ENCODE results near the gene GJA5.
"Not testable (repeated sequence)": the region's sequence is repeated elsewhere in the genome, so short reads cannot be mapped to it uniquely, and the experiment has no call there.

The GJA5 gene

DNA sequence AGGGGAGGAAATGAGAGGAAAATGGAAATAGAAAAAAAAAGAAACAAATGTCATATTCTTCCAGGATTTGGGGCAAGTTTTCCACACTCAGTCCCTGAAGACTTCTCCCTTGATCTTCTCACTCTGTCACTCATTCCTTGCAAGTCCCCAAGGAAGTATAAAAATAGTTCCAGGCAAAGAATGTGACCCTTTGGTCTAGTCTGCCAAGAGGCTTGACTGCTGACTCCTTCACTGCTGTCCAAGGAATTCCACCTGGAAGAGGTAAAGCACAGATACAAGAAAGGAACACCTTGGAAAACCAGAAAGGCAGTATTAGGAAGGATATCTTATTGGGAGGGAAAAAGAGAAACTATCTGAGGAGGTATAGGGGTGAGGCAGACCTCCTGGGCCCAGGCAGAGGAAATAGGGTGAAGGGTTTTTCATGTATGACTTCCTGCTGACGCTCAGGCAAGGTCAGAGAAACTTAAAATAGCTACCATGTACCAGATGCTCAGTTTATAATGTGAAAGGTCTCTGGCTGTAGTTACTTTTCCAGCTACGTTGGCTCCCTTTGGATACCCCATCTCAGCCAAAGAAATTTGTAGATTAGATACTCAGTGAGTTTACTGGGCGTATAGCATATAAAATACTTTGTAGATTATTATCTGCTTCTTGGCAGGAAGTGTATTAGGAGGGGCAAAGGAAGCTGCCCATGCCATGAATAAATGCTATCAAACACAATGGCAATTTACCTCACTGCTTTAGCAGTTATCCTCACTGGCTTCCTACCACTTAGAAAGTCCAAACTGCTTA lies 2.0 kb upstream of the GJA5 start:
- no peak for DNase-seq (ENCODE audit: low read depth in 2 of 2)

DNA sequence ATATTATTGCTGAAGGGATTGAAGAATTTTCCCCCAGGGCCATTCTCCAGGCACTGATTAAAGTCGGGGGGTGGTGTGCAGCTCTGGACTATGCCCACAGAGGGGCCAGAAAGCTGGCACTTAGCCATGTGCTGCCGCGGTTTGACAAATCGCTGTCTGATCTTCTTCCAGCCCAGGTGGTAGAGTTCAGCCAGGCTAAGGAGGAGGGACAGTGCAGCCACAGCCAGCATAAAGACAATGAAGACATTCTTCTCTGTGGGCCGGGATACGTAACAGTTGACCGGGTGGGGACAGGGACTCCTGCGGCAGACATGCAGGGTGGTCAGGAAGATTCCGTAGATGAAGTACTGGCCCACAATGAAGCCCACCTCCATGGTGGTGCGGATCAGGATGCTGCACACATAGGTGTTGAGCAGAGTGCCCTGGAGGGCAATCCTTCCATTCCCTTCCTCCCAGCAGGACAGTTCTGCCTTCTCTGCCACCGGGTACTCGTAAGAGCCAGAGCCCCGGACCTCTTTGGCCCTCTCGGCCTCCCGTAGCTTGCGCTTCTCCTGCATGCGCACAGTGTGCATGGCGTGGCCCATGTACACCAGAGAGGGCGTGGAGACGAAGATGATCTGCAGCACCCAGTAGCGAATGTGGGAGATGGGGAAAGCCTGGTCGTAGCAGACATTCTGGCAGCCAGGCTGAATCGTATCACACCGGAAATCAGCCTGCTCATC lies 1.9 kb downstream of the GJA5 start:
- DNase-seq (ENCODE audit: low read depth in 2 of 2) = no peak

DNA sequence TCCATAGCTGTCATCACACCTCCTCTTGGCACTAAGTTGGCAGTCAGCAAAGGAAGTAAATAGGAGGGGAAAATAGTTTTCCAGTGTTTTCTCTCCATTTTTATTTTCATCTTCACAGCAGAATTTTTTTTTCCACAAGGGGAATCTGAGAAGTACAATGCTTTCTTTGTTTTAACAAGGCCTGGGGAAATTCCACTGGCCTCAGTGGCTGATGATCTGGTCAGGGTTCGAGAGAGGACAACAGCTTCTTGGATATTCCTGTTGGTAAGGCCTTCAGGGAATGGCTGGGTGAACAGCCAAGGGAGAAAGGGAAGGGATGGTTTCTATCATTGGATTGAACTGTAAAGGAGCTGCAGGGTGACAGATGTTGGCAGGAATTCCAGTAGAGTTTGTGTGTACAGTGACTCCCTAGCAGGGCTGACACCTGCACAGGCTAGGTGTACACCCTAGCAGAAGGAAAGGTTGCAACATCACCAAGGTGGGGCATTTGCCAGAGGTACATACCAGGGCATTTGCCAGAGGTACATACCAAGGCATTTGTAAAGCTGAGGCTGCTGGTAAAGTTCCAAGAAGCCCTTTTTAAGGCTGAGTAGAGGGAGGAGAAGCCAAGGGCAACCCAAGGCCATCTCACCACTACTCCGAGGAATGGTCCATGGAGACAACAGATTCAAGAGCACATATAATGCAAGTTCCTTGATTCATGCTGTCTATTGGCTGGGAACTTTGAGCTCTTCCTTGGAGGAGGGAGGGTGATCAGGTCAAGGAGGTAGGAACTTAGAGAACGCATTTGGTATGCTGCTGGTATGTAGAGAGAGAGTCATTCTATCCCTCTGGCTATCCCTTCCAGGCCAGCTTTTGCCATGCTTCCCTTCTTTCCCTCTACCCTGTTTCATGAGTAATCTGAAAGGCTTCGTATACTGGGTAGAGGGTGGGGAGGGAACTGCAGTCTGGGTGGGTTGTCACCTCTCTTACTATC lies 3.1 kb downstream of the GJA5 start:
- DNase-seq (ENCODE audit: low read depth in 2 of 2) = no peak

DNA sequence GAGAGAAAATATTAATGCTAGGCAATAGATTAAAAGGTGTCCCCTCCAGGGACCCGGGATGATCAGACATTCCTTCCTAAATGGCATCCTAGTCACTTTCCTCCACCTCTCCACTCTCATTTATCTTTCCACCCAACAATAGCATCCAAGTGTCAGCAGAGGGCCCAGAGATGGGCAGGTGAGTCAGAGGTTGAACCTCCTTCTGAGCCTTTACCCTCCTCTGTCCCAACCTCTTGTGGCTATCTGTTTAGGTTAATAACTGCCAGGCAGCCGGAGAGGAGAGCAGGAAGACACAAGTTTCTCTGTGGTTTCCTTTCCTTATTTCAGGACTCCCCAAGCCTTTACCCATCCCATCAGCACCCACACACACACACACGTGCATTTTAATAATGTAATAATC lies 4.1 kb downstream of the GJA5 start:
- no peak for DNase-seq (ENCODE audit: low read depth in 2 of 2)

DNA sequence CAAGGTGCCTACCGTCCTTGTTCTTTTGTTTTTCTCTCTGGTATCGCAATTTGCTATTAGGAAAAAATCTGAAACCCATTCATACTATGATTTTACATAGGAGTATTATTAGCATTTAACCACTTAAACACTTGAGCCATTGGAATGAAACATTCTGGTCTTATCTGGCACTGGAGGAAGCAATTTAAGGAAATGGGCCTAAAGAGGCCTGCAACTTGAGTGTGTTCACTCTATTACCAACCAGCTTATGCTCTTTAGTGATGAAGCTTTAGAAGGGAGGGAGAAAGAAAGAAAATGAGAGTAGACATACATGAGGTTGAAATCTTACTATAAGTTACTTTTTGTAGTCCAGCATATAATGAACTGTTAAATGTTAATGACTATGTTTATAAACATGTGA lies 5.7 kb downstream of the GJA5 start:
- DNase-seq (ENCODE audit: low read depth in 2 of 2) = no peak

DNA sequence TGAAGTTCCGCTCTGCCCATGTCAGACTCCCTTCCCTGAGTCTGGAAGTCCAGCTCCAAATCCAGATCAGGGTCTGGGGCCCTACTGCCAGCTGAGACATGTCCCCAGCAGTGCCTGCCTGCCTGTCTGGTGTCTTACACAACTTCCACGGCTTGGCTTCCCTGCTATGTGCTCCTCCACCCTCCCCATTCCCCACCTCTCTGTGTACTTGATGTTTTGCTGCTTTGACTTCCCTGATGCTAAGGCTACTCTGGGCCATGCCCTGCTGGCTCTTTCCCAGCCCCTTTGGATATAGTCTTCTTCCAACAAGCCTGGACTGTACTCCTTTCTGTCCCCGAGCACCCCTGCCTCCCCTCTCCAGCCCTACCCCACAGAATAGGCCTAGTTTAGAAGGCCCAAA lies 7.3 kb downstream of the GJA5 start:
- no peak for DNase-seq (ENCODE audit: low read depth in 2 of 2)

DNA sequence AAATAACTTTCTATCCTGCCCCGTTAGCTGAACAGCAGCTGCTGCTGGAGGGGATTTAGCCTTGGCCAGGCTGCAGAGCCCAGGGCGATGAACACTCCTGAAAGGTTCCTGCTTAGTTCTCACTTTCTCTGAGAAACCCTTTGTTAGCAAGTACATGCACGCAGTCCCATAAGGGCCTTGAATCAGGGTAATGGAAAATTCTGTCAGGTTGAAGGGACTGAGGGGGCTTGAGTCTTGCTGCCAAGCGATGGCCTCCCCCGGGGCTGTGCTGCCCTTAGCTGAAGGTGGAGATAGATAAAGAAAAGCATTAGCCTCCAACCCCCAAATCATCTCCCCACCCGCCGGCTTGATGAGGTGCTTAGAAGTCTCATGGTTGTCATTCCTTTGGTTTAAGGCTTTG lies 7.9 kb downstream of the GJA5 start:
- DNase-seq (ENCODE audit: low read depth in 2 of 2) = no peak

DNA sequence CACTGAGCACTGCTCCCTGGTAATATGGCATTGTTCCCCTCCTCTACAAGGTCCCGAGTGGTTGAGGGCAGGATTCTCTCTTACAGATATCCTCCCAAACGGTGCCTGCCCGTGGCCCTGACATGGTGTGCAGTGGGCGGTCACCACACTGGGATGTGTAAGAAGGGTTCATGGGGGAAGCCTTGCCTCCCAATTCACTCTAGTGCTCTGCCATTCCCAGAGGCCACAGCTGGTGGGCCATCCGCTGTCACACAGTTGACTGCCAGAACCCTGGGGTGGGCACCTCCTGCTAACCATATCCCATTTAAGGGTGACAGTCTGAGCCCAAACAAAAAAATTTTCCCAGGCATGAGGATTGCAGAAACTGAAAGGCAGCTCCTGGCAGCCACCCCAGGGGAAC lies 9.1 kb downstream of the GJA5 start:
- no peak for DNase-seq (ENCODE audit: low read depth in 2 of 2)

DNA sequence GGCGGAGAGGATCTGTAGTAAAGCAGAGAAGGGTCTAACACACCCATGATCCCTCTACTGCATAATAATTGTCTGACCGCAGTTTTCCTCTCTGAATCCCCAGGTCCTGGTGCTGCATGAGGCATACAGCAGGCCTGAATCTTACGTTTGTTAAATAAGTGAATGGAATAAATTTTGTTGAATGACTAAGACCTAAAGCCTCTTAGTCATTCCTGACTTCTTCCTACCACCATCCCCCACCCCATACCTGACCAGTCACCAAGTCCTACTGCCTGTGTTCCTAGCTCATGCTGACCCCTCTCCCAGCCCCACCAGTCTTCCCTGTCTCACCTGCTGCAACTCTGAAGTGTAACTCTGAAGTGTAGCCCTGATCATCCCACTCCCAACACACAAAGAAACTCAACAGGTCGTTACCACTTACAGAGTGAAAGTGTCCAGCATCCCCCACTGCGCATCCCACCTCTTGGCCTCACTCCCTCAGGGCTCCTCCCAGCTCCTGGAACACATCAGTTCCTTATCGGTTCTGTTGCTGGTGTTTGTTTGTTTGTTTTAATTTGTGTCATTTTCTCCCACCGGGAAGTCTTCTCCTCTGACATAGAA lies 9.7 kb downstream of the GJA5 start:
- no peak for DNase-seq (ENCODE audit: low read depth in 2 of 2)

DNA sequence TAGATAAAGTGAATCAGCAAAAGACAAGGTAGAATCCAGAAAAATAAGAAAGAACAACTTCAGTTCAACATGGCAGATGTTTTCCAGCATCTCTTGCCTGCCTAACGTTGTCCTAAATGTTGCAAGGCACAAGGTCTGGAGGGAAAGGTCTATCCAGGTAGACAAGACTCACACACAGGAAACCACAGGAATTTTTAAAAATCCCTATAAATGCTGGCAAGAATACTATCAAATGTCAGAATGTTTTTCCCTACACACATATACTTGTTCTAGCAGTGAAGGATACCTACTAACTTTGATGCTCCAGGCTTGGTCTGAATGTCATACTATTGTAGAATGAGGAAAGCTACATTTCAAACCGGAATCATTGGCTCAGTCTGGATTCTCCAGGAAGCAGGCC lies 10.6 kb downstream of the GJA5 start:
- DNase-seq (ENCODE audit: low read depth in 2 of 2) = no peak

DNA sequence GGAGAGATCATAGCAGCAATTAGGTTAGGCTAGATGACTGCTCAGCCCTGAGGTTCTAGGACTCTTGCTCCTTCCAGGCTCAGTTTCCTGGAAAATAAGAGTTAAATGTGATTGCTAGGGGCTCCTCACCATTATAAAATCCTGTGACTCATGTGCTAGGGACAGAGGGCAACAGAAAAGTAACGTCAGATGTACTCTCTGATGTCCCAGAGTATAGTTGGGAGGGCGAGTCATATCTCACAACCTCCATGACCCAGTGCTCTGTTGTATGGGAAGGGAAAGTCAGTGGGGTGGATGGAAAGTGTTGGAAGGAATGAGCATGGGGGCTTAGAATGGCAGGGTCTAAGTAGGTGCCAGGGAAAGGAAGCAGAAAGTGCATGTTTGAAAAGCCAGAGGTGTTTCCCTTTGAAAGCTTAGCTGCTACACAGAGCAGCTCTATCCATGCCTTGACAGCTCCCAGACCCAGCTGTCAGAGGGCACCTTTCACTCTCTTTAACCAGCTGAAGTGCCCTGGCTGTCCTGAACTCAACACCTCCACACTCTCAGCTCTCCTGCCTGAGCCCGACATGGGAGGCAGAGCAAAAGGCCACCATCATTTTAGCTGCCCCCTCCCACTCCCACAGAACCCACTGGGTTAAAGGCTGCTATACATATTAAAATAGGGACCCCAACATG lies 11.6 kb downstream of the GJA5 start:
- DNase-seq (ENCODE audit: low read depth in 2 of 2) = no peak

DNA sequence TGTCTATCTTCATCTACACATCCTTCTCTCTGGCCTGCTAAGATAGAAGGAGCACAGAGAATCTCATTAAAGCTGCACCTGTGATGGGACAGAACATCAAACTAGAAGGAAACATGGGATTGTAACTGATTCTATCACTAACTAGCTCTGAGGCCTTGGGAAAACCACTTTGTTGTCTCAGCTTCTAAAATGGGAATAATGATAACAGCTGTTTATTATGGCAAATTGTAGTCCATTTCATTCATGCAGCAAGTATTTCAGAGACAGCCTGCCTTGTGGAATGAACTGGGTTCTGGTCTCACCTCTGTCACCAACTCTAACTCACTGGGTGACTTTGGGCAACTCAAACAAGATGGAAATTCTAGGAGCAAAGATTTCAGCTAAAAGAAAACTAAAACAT lies 12.4 kb downstream of the GJA5 start:
- DNase-seq (ENCODE audit: low read depth in 2 of 2) = no peak

DNA sequence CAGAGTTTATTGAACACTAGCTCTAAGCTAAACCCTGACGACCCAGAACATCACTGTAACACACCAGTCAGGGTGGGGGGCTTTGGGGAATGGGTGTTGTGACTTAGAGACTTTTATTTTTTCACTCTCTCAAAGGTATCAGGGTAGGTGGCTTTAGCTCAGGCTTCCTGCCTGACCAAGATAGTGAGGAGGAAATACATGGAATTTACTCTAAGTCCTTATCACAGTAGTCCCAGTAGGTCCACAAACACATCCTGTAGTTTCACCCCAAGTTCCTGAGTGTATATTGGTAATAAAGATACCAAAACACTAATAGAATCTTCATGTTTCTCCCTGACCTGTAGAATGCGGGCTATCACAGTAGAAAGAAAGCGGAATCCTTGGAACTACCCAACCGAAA lies 15.1 kb downstream of the GJA5 start:
- DNase-seq (ENCODE audit: low read depth in 2 of 2) = no peak

DNA sequence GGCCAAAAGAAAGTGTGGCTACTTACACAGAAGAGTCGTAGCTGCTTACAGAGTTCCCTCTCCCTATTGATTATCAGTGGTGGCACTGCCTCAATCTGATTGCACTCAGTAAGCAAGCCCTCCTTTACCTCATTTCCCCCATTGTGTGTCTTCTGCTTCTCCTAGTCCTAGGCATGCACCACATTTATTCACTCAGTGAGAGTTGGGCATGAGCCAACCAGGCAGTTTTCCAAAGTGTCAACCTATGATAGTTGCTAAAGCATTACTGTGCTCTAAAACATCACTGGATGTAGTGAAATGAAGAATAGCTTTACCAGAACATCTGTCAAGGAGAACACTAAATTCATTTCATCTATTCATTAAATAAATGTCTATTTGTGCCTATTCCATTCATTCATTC lies 19.3 kb downstream of the GJA5 start:
- no peak for DNase-seq (ENCODE audit: low read depth in 2 of 2)

DNA sequence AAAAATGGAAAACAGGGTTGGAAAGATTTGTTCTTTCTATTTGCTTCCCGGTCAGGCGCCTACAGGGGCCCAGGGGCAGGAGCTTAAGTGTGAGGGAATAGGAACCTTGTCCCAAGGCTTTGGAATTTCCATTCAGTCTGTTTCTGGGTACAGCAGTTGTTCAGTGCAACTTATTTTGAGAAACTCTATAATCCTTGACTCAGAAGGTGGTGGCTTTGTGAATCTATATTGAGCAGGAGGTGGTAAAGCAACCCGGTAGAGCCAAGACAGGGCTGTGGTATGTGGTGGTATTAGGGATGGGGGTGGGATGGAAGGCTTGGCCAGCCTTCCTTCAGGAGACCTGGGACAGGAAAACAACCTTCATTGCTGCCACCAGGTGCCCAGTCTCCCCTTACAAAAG lies 20.0 kb downstream of the GJA5 start:
- DNase-seq (ENCODE audit: low read depth in 2 of 2) = no peak

DNA sequence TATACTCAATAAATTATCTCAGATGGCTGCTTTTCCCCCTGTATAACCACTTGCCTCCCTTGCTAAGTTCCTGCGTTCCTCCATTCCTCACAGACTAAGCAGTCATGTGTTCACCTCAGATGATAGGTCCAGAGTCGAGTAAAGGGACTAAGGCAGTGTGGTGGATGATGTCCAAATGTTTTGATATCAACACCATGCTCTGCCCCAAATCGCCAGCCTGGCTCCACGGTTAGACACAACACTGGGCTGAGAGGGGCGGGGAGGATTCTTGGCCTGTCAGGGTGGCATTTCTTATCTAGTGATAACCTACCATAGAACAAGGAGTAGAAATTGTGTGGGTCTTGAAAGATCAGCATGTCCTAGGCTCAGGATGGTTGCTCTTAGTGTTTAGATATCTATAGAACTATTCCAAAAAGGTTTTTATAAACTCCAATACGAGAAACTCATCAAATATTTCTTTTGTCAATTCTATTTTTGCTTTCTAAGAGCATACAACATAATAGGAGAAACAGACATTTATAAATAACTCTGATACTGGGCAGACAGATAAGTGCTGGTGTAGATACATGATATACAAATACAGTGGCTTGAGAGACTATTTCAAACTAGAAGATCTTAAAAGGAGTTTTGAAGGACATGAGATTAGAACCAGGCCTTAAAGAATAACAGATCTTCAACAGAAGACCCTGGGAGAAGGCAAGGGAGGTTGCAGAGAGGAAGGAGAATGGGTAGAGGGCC lies 21.5 kb downstream of the GJA5 start:
- no peak for DNase-seq (ENCODE audit: low read depth in 2 of 2)

DNA sequence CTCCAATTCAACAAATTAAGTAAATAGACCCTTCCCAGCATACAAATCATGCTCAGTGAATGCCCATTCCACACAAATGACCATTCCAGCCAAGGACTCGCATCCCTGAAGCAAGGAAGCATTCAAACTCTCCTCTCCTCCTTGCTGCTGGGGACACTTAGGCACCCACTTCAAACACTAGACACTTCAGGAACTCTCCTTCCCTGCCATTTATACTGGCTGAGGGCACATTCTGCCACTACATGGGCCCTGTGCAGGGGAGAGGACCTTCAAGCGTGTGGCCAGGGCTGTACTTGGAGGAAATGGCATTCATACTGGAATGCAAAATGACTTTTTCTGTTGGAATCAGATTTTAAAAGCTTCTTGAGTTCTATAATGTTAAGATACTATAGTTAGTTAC lies 22.3 kb downstream of the GJA5 start:
- DNase-seq (ENCODE audit: low read depth in 2 of 2) = no peak

DNA sequence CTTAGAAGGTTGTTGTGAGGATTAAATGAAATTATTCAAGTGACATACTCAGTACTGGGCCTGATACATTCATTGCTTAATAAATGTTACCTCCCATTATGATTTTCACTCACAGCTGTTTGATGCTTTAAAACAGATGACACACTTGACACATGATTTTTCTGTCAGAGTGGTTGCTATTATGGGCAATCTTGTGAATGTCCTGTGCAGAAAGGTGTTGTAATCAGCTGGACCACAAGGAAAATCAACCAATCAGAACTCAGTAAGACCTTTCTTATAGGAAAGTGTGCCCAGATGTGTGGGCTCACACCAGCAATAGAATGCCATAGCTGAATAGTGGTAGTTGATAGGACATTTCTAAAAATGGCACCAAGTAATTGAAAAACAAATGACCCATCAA lies 23.5 kb downstream of the GJA5 start:
- DNase-seq (ENCODE audit: low read depth in 2 of 2) = no peak

DNA sequence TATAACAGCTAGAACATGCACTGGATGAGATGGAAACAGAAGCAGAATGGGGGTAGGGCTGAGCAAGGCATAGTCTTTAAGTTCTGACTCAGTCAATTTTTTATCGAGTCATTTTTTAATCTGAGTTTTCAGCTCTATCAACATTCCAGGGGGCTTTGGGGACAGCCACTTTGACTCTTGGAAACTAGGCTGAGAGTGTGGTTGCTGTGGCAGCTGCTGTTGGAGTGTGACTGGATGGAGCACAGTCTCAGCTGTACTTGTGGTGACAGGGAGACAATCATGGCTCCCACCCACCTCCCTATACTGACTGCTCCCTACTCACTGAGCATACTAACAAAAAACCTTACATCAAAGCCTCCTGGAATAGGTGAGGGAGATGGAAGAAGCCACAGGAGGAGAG lies 25.0 kb downstream of the GJA5 start:
- no peak for DNase-seq (ENCODE audit: low read depth in 2 of 2)

DNA sequence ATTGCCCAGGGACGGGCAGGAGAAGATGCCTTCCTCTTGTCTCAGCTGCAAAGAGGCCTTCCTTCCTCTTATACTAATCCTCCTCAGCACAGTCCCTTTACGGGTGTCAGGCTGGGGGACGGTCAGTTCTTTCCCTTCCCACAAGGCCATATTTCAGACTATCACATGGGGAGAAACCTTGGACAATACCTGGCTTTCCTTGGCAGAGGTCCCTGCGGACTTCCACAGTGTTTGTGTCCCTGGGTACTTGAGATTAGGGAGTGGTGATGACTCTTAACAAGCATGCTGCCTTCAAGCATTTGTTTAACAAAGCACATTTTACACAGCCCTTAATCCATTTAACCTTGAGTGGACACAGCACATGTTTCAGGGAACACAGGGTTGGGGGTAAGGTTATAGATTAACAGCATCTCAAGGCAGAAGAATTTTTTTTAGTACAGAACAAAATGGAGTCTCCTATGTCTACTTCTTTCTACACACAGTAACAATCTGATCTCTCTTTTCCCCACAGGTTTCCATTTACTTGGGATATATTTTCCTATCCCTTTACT lies 26.0 kb downstream of the GJA5 start:
- not testable (repeated sequence) for DNase-seq (ENCODE audit: low read depth in 2 of 2)
